ENCODE measurements around the gene NCOA6. TPM values are rescaled to one million over a fixed set of nuclear protein-coding genes. Genes with fewer than 3 reads are reported as not detected.
"Not testable (repeated sequence)": the region's sequence is repeated elsewhere in the genome, so short reads cannot be mapped to it uniquely, and the experiment has no call there.

NCOA6 gene
- polyA plus RNA-seq, 1 donor from 2014 or later: 13.0 TPM

DNA sequence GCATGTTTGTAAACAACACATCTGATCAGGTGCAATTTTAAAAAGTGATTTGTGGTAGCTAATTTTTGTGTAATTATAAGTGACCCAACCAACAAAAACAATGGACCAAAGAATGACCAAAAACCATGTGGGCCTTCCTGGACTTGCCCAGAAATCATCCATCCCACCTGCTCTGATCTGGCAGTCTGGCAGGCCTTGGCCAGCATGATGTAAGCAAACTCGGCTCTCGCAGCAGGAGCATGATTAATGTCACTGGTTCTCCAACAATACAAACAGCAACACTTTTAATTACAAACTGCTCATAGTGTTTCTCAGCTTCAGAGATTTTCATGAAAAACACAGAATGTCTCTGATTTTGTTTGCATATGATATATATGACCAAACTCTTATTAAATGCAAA lies 105.2 kb downstream of the NCOA6 start:
- TF ChIP-seq, protein P1, sequence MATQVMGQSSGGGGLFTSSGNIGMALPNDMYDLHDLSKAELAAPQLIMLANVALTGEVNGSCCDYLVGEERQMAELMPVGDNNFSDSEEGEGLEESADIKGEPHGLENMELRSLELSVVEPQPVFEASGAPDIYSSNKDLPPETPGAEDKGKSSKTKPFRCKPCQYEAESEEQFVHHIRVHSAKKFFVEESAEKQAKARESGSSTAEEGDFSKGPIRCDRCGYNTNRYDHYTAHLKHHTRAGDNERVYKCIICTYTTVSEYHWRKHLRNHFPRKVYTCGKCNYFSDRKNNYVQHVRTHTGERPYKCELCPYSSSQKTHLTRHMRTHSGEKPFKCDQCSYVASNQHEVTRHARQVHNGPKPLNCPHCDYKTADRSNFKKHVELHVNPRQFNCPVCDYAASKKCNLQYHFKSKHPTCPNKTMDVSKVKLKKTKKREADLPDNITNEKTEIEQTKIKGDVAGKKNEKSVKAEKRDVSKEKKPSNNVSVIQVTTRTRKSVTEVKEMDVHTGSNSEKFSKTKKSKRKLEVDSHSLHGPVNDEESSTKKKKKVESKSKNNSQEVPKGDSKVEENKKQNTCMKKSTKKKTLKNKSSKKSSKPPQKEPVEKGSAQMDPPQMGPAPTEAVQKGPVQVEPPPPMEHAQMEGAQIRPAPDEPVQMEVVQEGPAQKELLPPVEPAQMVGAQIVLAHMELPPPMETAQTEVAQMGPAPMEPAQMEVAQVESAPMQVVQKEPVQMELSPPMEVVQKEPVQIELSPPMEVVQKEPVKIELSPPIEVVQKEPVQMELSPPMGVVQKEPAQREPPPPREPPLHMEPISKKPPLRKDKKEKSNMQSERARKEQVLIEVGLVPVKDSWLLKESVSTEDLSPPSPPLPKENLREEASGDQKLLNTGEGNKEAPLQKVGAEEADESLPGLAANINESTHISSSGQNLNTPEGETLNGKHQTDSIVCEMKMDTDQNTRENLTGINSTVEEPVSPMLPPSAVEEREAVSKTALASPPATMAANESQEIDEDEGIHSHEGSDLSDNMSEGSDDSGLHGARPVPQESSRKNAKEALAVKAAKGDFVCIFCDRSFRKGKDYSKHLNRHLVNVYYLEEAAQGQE (IDR thresholded peaks at IDR 0.05; ENCODE audit: borderline replicate concordance): no peak
- TF ChIP-seq EP300 (conservative IDR thresholded peaks at IDR 0.05; ENCODE audit: poor library complexity, severe bottlenecking) (no peak), CTCF (IDR thresholded peaks at IDR 0.05; ENCODE audit: poor library complexity, severe bottlenecking) (no peak), RAD21 (conservative IDR thresholded peaks at IDR 0.05) (no peak), TAF1 (IDR thresholded peaks at IDR 0.05; ENCODE audit: low read depth) (no peak), EZH2 (IDR thresholded peaks at IDR 0.05; ENCODE audit: borderline replicate concordance, insufficient read depth, low read length, poor library complexity, severe bottlenecking) (no peak), POLR2AphosphoS5 (IDR thresholded peaks at IDR 0.05) (no peak), SMC3 (conservative IDR thresholded peaks at IDR 0.05; ENCODE audit: poor library complexity) (no peak), MXI1 (conservative IDR thresholded peaks at IDR 0.05; ENCODE audit: poor library complexity, severe bottlenecking) (no peak)
- Histone ChIP-seq H3K27me3 (ENCODE audit: insufficient read depth, low read depth, low read length) (no peaks in the 10 kb centered on the region), H2AFZ (ENCODE audit: low read depth, low read length) (no peak overlapping the region), H3F3A (ENCODE audit: insufficient read depth, low read length, poor library complexity, severe bottlenecking) (no peaks in the 10 kb centered on the region), H3K4me2 (ENCODE audit: low read length) (no peak overlapping the region), H3K4me3 (ENCODE audit: low read length) (no peak overlapping the region), H3K79me2 (replicated peaks; ENCODE audit: insufficient read depth, low read length) (no peaks in the 10 kb centered on the region), H3K9me2 (ENCODE audit: insufficient read depth, low read length) (no peaks in the 10 kb centered on the region), H3K9ac (ENCODE audit: low read length) (no peak overlapping the region), H3K9me3 (ENCODE audit: low read length) (no peaks in the 10 kb centered on the region), H3K27ac (ENCODE audit: low read length) (no peak overlapping the region), H3K36me3 (ENCODE audit: insufficient read depth, low read length) (peaks cover 5% of the 10 kb centered on the region), H4K20me1 (ENCODE audit: insufficient read depth) (no peaks in the 10 kb centered on the region)

DNA sequence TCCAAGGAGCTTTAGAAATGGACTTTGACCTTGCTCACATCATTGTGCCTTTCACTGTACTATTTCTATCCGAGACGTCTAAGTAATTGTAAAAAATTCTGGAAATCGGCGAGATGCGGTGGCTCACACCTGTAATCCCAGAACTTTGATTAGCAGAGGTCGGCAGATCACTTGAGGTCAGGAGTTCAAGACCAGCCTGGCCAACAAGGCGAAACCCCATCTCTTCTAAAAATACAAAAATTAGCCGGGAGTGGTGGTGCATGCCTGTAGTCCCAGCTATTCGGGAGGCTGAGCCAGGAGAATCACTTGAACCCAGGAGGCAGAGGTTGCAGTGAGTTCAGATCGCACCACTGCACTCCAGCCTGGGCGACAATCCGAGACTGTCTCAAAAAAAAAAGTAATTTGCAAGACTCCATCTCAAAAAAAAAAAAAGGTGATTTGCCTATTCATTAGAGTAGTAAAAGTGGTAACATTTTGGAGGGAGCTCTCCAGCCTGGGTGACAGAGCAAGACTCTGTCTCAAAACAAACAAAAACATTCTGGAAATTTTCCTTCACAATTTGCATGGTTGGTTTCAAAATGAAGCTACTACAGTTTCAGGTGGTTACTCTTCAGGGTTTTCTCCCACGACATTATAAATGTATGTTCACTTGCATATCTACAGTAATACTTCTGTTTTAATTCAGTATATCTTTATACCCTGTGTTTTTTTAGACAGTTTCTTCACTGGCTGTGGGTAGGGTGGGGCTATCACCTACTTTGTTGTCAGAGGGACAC lies 106.0 kb downstream of the NCOA6 start:
- not testable (repeated sequence) for H2AFZ ChIP-seq (ENCODE audit: low read depth, low read length); H3K4me3 ChIP-seq (ENCODE audit: low read length); H3K9ac ChIP-seq (ENCODE audit: low read length); H3K27ac ChIP-seq (ENCODE audit: low read length); H3K79me2 ChIP-seq (replicated peaks; ENCODE audit: insufficient read depth, low read length); H3K27me3 ChIP-seq (ENCODE audit: insufficient read depth, low read depth, low read length); H3K9me3 ChIP-seq (ENCODE audit: low read length); H3K4me2 ChIP-seq (ENCODE audit: low read length); H3K9me2 ChIP-seq (ENCODE audit: insufficient read depth, low read length); H4K20me1 ChIP-seq (ENCODE audit: insufficient read depth); H3F3A ChIP-seq (ENCODE audit: insufficient read depth, low read length, poor library complexity, severe bottlenecking)
- peaks cover 10% of the 10 kb centered on the region for H3K36me3 ChIP-seq (ENCODE audit: insufficient read depth, low read length)
